B cell (primary cell): Measurements from ENCODE around the gene LRRC36. TPM values are rescaled to one million over a fixed set of nuclear protein-coding genes. Genes with fewer than 3 reads are reported as not detected.

ENCODE experiments used
- ATAC-seq: fragments of 200-7000 bp; cut with Tn5 transposase; one replicate; pipeline ENCODE4 v1.10.0; 2021; ENCODE audit warnings: low read depth, mild to moderate bottlenecking, moderate number of reproducible peaks, moderate library complexity
- CTCF ChIA-PET: fragments of 350-600 bp; sonication (Branson Sonifier 250); formaldehyde crosslinking; loops from one replicate; lab custom pipeline; 2021; ENCODE audit warnings: antibody characterized with exemption, inconsistent platforms; lab: Charles Lee
- POLR2A ChIA-PET: fragments of 350-600 bp; sonication (Branson Sonifier 250); formaldehyde crosslinking; loops from one replicate; lab custom pipeline; 2021; ENCODE audit warnings: antibody characterized with exemption; lab: Charles Lee
- DNase-seq: peaks from one replicate; pipeline ENCODE4 v3.0.0; 2013
- H2AFZ ChIP-seq: 2 replicates; pipeline ENCODE4 v1.6.1; 2012; ENCODE audit warnings: mild to moderate bottlenecking, low read depth, low read length; ENCODE audit not compliant: insufficient read depth, poor library complexity, severe bottlenecking
- H3K27ac ChIP-seq, 2 donors: 1 replicate in 1 of 2; 2 replicates in 1 of 2; pipeline ENCODE4 v1.5.1; 2012 to 2013; ENCODE audit warnings: low read length in 2 of 2, mild to moderate bottlenecking in 2 of 2, moderate library complexity in 1 of 2
- H3K27me3 ChIP-seq, 4 experiments: fragments of 200-600 bp in 1 of 4; sonication (generic) in 1 of 4; replicated peaks in 1 of 4; 1 replicate in 2 of 4; 2 replicates in 2 of 4; pipeline versions ENCODE4 v1.6.1 to v1.7.0; 2013 to 2016; ENCODE audit warnings: low read length in 3 of 4, mild to moderate bottlenecking in 2 of 4, mixed read lengths in 1 of 4, moderate library complexity in 1 of 4; ENCODE audit not compliant: insufficient read depth in 4 of 4, control insufficient read depth in 3 of 4; ENCODE audit errors: control extremely low read depth in 1 of 4
- H3K36me3 ChIP-seq, 2 experiments: replicated peaks in 1 of 2; 1 replicate in 1 of 2; 2 replicates in 1 of 2; pipeline versions ENCODE4 v1.6.1 to v1.7.1; 2013; ENCODE audit warnings: low read length in 1 of 2; ENCODE audit not compliant: insufficient read depth in 2 of 2, control insufficient read depth in 1 of 2; ENCODE audit errors: control extremely low read depth in 1 of 2, extremely low read depth in 1 of 2
- H3K4me1 ChIP-seq, 2 donors: fragments of 200-600 bp in 1 of 2; sonication (generic) in 1 of 2; 1 replicate in 1 of 2; 2 replicates in 1 of 2; pipeline versions ENCODE4 v1.5.1 to v1.6.1; 2013 to 2017; ENCODE audit warnings: low read length in 2 of 2; ENCODE audit not compliant: control insufficient read depth in 2 of 2, insufficient read depth in 2 of 2
- H3K4me2 ChIP-seq: replicated peaks from 2 replicates; pipeline ENCODE3; 2012; ENCODE audit warnings: mild to moderate bottlenecking, low read depth, low read length; ENCODE audit not compliant: poor library complexity, severe bottlenecking
- H3K4me3 ChIP-seq, 5 experiments: fragments of 200-600 bp in 1 of 5; sonication (generic) in 1 of 5; 1 replicate in 3 of 5; 2 replicates in 2 of 5; pipeline versions ENCODE4 v1.5.1 to v1.7.0; 2011 to 2016; ENCODE audit warnings: low read length in 4 of 5, mild to moderate bottlenecking in 4 of 5, low read depth in 2 of 5, control low read depth in 1 of 5, moderate library complexity in 1 of 5; ENCODE audit not compliant: insufficient read depth in 1 of 5; ENCODE audit errors: control extremely low read depth in 1 of 5, extremely low read depth in 1 of 5
- H3K79me2 ChIP-seq: fragments of 200-600 bp; sonication (generic); one replicate; pipeline ENCODE4 v1.6.0; 2016; ENCODE audit warnings: low read length; ENCODE audit not compliant: control insufficient read depth, insufficient read depth
- H3K9ac ChIP-seq: fragments of 200-600 bp; sonication (generic); 2 replicates; pipeline ENCODE4 v1.6.1; 2017; ENCODE audit warnings: mild to moderate bottlenecking, low read length, moderate library complexity
- H3K9me3 ChIP-seq, 3 donors: one replicate each; pipeline versions ENCODE4 v1.6.1 to v1.7.1; 2013; ENCODE audit warnings: low read length in 2 of 3; ENCODE audit not compliant: control insufficient read depth in 2 of 3, insufficient read depth in 1 of 3; ENCODE audit errors: control extremely low read depth in 1 of 3
- H4K20me1 ChIP-seq: 2 replicates; pipeline ENCODE4 v1.6.0; 2012; ENCODE audit warnings: mild to moderate bottlenecking, low read length; ENCODE audit not compliant: insufficient read depth, control insufficient read depth, poor library complexity, severe bottlenecking
- H3K27ac Mint-ChIP-seq: one replicate; pipeline ENCODE4 v1.8.0; 2021; ENCODE audit warnings: mixed read lengths
- H3K27me3 Mint-ChIP-seq: one replicate; pipeline ENCODE4 v1.8.0; 2021; ENCODE audit warnings: mixed read lengths
- H3K4me1 Mint-ChIP-seq: one replicate; pipeline ENCODE4 v1.8.0; 2021; ENCODE audit warnings: mixed read lengths
- H3K4me3 Mint-ChIP-seq: one replicate; pipeline ENCODE4 v1.8.0; 2021; ENCODE audit warnings: mixed read lengths
- H3K9me3 Mint-ChIP-seq: one replicate; pipeline ENCODE4 v1.8.0; 2022; ENCODE audit warnings: mixed read lengths; ENCODE audit not compliant: insufficient read depth
- EZH2 ChIP-seq: IDR thresholded peaks from 2 replicates; pipeline ENCODE4 v1.6.1; 2012; ENCODE audit warnings: borderline replicate concordance, low read depth, mild to moderate bottlenecking, moderate library complexity, low read length; ENCODE audit not compliant: insufficient read depth, poor library complexity, severe bottlenecking
- WGBS: methylation state at CpG from one replicate; pipeline ENCODE4 v1.1.5; 2013; ENCODE audit warnings: missing lambda C conversion rate; ENCODE audit not compliant: insufficient coverage; 5-methylcytosine and 5-hydroxymethylcytosine counted together
- intact Hi-C: fragments of 100-400 bp; cut with micrococcal nuclease; formaldehyde crosslinking; loops from one replicate; pipeline ENCODE4 v1.10.0; 2022
- polyA plus RNA-seq: library from polyadenylated mRNA; depleted of rRNA; stranded (reverse); fragments of >200 nt; gene quantifications from 2 replicates; pipeline ENCODE4 v1.2.3, GENCODE V29; 2012
- total RNA-seq, 2 donors: library from RNA; stranded (reverse); fragments of 120-200 nt in 1 of 2; gene quantifications; 1 replicate in 1 of 2; 2 replicates in 1 of 2; pipeline versions ENCODE4 v1.2.3 to v1.2.4, GENCODE V29; 2013 to 2022
- TF ChIP-seq, protein P1 (sequence below): fragments of 200-600 bp; IDR thresholded peaks from one replicate; pipeline ENCODE4 v1.8.0; 2022; ENCODE audit warnings: antibody characterized with exemption, mild to moderate bottlenecking

LRRC36 gene
- total and polyA plus RNA-seq, 2 donors (not counting 1 experiment from before 2014, with no cell fraction given): 0.98 TPM; not detected in 1

GRCh38 chr16:67277999-67278772 is 48.4 kb upstream of the LRRC36 start:
- Histone ChIP-seq H3K36me3 (no peaks in the 10 kb centered on the region), H3K27me3 (no peaks in the 10 kb centered on the region), H3K9me3 (no peaks in the 10 kb centered on the region), H2AFZ (peak overlapping the region; percentile 91), H3K9ac (peak overlapping the region; percentile 72), H4K20me1 (no peaks in the 10 kb centered on the region), H3K4me1 (peaks cover 7 to 11% of the 10 kb centered on the region in 2 donors), H3K27ac (peak overlapping the region in 1 of 2 donors; percentile 28), H3K79me2 (peaks cover 3% of the 10 kb centered on the region), H3K4me3 (peak overlapping the region in 4 of 5 experiments; percentile 51 to 72 (median 58)), H3K4me2 (peak overlapping the region; percentile 94)
- no peak for TF ChIP-seq EZH2
- TF ChIP-seq, protein P1, sequence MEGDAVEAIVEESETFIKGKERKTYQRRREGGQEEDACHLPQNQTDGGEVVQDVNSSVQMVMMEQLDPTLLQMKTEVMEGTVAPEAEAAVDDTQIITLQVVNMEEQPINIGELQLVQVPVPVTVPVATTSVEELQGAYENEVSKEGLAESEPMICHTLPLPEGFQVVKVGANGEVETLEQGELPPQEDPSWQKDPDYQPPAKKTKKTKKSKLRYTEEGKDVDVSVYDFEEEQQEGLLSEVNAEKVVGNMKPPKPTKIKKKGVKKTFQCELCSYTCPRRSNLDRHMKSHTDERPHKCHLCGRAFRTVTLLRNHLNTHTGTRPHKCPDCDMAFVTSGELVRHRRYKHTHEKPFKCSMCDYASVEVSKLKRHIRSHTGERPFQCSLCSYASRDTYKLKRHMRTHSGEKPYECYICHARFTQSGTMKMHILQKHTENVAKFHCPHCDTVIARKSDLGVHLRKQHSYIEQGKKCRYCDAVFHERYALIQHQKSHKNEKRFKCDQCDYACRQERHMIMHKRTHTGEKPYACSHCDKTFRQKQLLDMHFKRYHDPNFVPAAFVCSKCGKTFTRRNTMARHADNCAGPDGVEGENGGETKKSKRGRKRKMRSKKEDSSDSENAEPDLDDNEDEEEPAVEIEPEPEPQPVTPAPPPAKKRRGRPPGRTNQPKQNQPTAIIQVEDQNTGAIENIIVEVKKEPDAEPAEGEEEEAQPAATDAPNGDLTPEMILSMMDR: no peak
- no peak for ATAC-seq
- WGBS: 73% methylated on average over 13 of the region's 13 CpGs
- peak overlapping the region; percentile 56 for H3K27ac Mint-ChIP-seq
- ChIA-PET CTCF (interaction anchor here (0.8 to 1.3 kb wide), 5 partner anchors 9 to 51 kb away, joined by 3 read pairs; partner anchors contain the start of genes FHOD1 and TMEM208), POLR2A (interaction anchor here (0.6 kb wide), 2 partner anchors 48 to 586 kb away, joined by 5 to 6 read pairs; no protein-coding TSS in a partner anchor)
- intact Hi-C loops: loop anchor here (2.0 kb wide), 1 partner anchor 31 kb away; the partner anchor contains the start of gene FHOD1
- DNase-seq: peak; percentile 25
- H3K27me3 Mint-ChIP-seq: no peaks in the 10 kb centered on the region
- H3K4me1 Mint-ChIP-seq: peaks cover 6% of the 10 kb centered on the region
- H3K9me3 Mint-ChIP-seq: no peaks in the 10 kb centered on the region
- peak overlapping the region; percentile 85 for H3K4me3 Mint-ChIP-seq
